ENCODE data around the gene HS3ST3A1. TPM values are rescaled to one million over a fixed set of nuclear protein-coding genes. Genes with fewer than 3 reads are reported as not detected.

The HS3ST3A1 gene
- total and polyA plus RNA-seq, 2 donors from 2014 or later = 1.2 to 2.2 TPM

GRCh38 chr17:13457783-13458182 is 143.9 kb downstream of the HS3ST3A1 start:
- Histone ChIP-seq H3K4me1 (ENCODE audit: control insufficient read depth in 2 of 3, insufficient read depth in 2 of 3, low read depth in 1 of 3, low read length in 3 of 3) (no peaks in the 10 kb centered on the region), H3K27me3 (ENCODE audit: control insufficient read depth, insufficient read depth, low read length) (no peaks in the 10 kb centered on the region), H3K27ac (ENCODE audit: low read depth in 2 of 2, low read length in 2 of 2) (no peak overlapping the region), H3K9me3 (ENCODE audit: control insufficient read depth in 2 of 3, insufficient read depth in 1 of 3, low read length in 3 of 3) (no peaks in the 10 kb centered on the region), H3K9ac (ENCODE audit: low read length in 3 of 3) (no peak overlapping the region), H3K36me3 (ENCODE audit: control insufficient read depth in 2 of 3, insufficient read depth in 3 of 3, low read length in 3 of 3) (no peaks in the 10 kb centered on the region), H3K4me3 (ENCODE audit: low read length in 3 of 3) (no peak overlapping the region)
- intact Hi-C loops (cut with DNase I) = no loop called here
- no peak for FAIRE-seq
- DNase-seq = no peak
- TF ChIP-seq CTCF (IDR thresholded peaks at IDR 0.05; ENCODE audit: borderline replicate concordance, extremely low read depth, insufficient read depth) = no peak

Small RNA genes within 50 kb of the gene (microRNA-seq; reads per million reads assigned to microRNA genes)
- gene MIR548H3 = not detected
